CD4-positive, alpha-beta T cell treated with Interleukin-17A for 1 hour (primary cell): ENCODE data around the gene LRRC28.

Source experiments
- DNase-seq: peaks from one replicate; pipeline ENCODE4 v3.0.0-alpha.2; 2020

Gene LRRC28

DNA sequence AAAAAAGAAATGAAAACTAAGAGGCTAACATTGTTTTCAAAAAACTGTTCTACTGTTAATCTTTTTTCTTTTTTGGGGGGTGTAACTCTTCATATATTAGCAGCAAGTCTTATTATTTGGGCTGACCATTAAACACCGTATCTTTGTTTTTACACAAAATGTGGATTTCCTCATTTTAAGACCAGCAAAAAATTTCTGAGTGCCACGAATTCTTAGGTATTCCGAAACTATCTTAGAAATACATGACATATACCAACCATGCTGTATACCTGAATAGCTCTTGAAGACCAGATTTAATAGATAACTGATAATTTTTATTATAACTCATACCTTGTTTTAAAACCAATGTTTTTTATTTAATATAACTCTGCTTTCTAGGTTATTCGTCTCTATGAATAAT lies 1.3 kb upstream of the LRRC28 start:
- no peak for DNase-seq

GRCh38 chr15:99250494-99250856 lies 806 bp upstream of the LRRC28 start:
- no peak for DNase-seq

DNA sequence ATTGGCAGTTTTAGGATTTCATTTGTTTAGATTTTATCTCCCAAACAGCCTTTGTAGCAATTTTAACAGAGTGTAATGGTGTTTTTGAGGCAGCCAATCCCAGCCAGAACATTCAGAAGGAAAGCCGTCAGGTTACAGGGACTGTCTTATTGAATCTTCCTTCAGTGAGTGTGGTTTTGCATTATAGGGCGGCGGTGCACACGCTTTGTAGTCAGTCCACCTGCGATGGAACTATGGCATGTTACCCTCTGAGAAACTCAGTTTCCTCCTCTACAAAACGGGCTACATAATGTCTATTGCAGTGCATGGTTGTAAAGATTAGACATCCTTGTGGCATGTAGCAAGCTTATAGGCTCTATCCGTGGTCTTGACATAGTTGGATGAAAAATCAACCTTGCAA lies 1.0 kb downstream of the LRRC28 start:
- DNase-seq: no peak

- no peak for DNase-seq
These were observed 2.3 kb downstream of the LRRC28 start for GRCh38 chr15:99253381-99254090.

- DNase-seq: no peak
These were observed 5.9 kb downstream of the LRRC28 start for GRCh38 chr15:99257107-99257750.

GRCh38 chr15:99264125-99264524 lies 12.8 kb downstream of the LRRC28 start:
- no peak for DNase-seq

DNA sequence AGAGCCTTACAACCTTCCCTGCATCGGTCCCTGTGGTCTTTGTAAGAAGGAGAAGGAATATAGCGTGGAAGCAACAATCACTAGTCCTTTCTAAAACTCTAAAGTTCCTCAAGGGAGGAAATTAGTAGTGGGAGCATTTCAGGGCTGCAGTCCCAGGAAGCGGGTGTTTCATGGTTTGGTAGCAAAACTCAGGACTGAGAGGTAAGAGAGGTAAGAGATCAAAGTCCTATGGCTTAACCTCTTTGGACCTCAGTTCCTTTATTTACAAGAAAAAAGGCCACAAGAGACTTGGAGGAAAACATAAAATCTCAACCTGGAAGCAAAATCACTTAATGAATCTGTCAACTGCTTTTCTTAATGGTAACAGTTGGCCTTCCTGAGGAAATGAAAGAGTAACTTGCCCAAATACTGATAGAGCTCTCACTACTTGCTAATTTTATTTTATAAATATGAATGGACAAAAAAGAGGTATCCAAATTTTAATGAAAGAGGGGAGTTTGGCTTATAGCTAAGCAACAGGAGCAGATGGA lies 14.3 kb downstream of the LRRC28 start:
- no peak for DNase-seq

GRCh38 chr15:99267957-99268356 lies 16.7 kb downstream of the LRRC28 start:
- DNase-seq: no peak

GRCh38 chr15:99268431-99268830 lies 17.1 kb downstream of the LRRC28 start:
- no peak for DNase-seq

GRCh38 chr15:99273801-99274200 lies 22.5 kb downstream of the LRRC28 start:
- no peak for DNase-seq

GRCh38 chr15:99275061-99275460 lies 23.8 kb downstream of the LRRC28 start:
- DNase-seq: no peak

DNA sequence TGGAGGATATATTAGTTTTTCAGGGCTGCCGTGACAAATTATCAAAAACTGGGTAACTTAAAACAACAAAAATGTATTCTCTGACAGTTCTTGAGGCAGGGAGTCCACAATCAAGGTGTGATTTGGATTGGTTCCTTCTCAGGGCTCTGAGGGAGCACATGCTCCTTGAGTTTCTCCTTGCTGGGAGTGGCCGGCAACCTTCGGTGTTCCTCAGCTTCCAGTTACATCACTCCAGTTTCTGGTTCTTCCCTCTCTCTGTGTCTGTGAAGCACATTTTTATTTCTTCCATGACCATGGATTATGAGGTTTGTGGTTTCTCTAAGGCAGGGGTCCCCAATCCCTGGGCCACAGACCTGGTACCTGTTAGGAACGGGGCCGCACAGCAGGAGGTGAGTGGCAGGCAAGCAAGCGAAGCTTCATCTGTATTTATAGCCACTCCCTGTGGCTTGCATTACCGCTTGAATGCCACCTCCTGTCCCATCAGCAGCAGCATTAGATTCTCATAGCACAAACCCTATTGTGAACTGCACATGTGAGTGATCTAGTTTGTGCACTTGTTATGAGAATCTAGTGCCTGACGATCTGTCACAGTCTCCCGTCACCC lies 24.3 kb downstream of the LRRC28 start:
- DNase-seq: no peak

DNA sequence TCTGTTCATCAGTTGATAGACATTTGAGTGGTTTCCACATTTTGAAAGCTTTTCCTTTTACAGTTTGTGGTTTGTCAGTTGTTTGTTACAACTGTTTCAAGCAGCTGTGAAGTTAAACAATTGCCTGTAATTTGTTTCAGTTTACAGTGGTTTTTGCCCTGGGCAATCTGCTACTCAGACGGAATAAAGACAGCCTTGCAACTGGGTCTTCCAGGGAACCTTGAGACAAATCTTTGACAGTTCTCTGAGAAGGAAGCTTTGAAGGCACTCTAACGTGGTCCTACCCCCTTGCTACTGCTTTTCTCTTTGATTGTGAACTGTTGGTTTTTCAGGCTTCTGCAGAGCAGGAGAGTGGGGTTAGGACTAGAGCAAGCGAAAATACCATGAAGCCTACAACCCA lies 28.0 kb downstream of the LRRC28 start:
- DNase-seq: no peak

GRCh38 chr15:99279827-99280226 lies 28.5 kb downstream of the LRRC28 start:
- DNase-seq: no peak

DNA sequence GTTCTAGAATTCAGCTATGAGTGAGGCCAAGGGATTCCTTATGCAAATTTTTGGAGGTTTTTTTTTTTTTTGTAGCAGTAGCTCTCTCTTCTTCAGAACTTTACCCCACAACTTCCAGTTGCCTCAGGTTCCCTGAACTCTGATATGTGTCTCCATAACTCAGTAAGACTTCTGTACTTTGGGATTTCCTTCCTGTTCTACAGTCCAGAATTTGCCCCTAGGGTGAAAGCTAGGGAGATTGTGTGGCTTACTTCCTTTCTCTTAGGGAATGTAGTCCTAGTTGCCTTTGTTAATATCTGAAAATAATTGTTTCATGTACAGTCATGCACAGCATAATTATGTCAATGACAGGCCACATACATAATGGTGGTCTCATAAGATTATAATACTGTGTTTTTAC lies 30.8 kb downstream of the LRRC28 start:
- no peak for DNase-seq

GRCh38 chr15:99282586-99282985 lies 31.3 kb downstream of the LRRC28 start:
- no peak for DNase-seq

GRCh38 chr15:99283717-99284116 lies 32.4 kb downstream of the LRRC28 start:
- DNase-seq: no peak

DNA sequence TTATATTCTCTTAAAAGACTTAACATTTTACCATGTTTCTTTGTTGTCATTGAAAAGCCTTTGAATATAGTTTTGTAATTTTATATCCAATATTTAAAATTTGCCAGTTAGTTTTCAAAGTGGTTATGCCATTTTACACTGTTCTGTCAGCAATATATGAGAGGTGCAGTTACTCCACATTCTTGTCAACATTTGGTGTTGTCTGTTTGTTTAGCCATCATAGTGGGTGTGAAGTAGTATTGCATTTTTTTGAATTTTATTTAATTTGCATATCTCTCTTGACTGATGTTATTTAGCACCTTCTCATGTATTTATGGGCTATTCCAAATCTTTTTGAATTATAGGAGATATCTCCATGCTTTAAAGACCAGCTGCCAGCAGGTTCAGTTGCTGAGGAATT lies 40.4 kb downstream of the LRRC28 start:
- no peak for DNase-seq

- no peak for DNase-seq
These were observed 44.6 kb downstream of the LRRC28 start for GRCh38 chr15:99295840-99296239.

DNA sequence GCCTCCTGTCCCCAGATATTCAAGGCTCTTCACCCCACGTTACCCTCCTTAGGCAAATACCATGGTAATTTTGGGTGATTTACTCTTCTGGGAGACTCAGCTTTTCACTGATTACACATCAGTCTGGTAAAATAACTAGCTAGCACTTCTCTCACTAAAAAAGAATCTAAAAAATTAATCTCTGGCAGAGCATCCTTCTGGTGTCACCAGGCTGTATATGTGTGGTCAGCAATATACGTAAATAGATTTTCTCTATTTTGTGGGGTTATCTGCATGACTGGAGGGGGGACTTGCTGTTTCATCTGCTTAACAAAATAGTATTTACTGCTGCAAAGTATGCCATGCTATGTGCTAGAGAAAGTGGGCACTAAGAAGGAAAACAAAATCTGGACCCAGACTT lies 45.1 kb downstream of the LRRC28 start:
- no peak for DNase-seq

GRCh38 chr15:99303907-99304306 lies 52.6 kb downstream of the LRRC28 start:
- no peak for DNase-seq

DNA sequence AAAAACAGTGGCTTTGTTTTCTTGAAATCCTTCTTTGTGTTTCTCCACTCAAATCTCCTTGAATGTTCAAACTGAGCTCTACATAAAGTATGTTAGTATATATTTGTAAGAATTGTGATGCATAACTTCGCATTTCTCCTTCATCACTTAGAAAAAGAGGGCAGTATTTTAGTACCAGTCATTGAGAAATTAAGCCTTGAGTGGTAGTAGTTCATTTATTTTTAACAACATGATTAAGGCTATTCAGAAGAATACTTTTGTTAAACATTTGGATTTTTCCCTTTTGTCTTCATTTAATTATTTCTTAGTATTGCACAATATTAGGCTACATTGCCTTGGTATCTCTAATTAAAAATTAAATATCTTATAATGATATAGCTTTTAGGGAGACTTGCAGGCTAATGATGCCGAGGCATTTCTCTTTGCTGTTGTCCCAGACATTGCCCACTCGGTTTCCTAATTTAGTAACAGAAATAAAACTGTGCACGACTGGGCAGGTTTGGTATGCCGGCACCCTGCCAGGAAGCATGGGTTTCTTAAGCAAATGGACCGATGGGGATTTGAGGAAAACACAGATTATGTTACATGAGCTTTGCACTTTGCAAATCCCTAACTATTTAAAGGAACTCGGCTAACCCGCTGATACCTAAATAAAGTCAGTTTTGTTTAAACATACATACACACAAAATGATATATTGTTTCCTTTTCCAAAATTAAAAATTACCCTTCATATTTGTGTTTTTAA lies 54.7 kb downstream of the LRRC28 start:
- DNase-seq: no peak

DNA sequence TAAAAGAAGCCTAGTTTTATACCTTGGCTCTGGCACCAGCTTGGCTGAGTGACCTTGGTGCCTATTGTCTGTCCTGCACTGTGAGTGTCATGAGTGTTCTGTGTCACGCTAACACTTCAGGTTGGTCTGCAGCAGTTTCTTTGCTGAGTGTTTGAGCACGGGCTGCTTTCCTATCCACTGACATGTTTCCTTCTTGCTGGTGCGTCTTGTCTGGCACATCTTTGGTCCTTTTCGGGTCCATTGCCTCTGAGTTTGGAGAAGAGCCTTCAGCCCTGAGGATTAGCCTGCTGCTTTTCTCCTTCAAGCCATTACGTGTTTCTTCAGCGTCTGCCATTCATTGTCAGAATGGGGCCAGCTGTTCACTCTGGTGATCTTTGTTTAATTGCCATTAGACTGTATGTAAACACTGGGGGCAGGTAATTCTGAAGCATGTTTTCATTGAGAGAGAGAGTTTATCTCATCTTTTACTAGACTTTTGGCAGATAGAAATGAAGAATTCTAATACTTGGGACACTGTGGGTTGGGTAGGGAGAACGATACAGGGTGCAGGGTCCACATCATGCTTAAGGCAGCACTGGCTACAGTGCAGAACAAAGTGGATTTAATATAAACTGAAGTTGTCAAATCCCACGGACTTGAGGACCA lies 55.5 kb downstream of the LRRC28 start:
- DNase-seq: no peak
